A673 (cell line): Measurements from ENCODE around the gene DAPK1. TPM values are rescaled to one million over a fixed set of nuclear protein-coding genes. Genes with fewer than 3 reads are reported as not detected.

Source experiments
- BruUV-seq: library from RNA; stranded (reverse); fragments of 400-500 nt; replicated peaks from 2 replicates; lab custom pipeline; 2021; lab: Mats Ljungman, UMichigan
- CTCF ChIA-PET: fragments of 300-600 bp; sonication (Branson Sonifier 250); formaldehyde crosslinking; loops from one replicate; lab custom pipeline; 2022; ENCODE audit warnings: antibody characterized with exemption; lab: Charles Lee
- POLR2A ChIA-PET: fragments of 300-600 bp; sonication (Branson Sonifier 250); formaldehyde crosslinking; loops from one replicate; lab custom pipeline; 2022; ENCODE audit warnings: antibody characterized with exemption; ENCODE audit not compliant: low non-redundant PET; lab: Charles Lee
- DNase-seq: peaks from one replicate; pipeline ENCODE4 v3.0.0-alpha.2; 2015; ENCODE audit warnings: low spot score
- H3K27ac ChIP-seq: fragments of 200-600 bp; sonication (generic); 2 replicates; pipeline ENCODE4 v1.5.1; 2016; ENCODE audit warnings: mixed run types, low read depth, mild to moderate bottlenecking, mixed read lengths, antibody characterized with exemption, low read length; ENCODE audit not compliant: poor library complexity, severe bottlenecking
- H3K27me3 ChIP-seq: fragments of 200-600 bp; sonication (generic); replicated peaks from 2 replicates; pipeline ENCODE4 v1.6.1; 2017; ENCODE audit warnings: mixed run types, low read depth, mild to moderate bottlenecking, mixed read lengths, antibody characterized with exemption, low read length; ENCODE audit not compliant: insufficient read depth, poor library complexity
- H3K36me3 ChIP-seq: fragments of 200-600 bp; sonication (generic); 2 replicates; pipeline ENCODE4 v1.6.1; 2016; ENCODE audit warnings: mixed run types, mild to moderate bottlenecking, mixed read lengths, antibody characterized with exemption, low read length; ENCODE audit not compliant: insufficient read depth, poor library complexity, severe bottlenecking
- H3K4me1 ChIP-seq: fragments of 200-600 bp; sonication (generic); 2 replicates; pipeline ENCODE4 v1.6.1; 2017; ENCODE audit warnings: mixed run types, mild to moderate bottlenecking, mixed read lengths, antibody characterized with exemption, low read length; ENCODE audit not compliant: insufficient read depth, poor library complexity, severe bottlenecking
- H3K4me3 ChIP-seq: fragments of 200-600 bp; sonication (generic); 2 replicates; pipeline ENCODE4 v1.5.1; 2016; ENCODE audit warnings: low read depth, mixed run types, mild to moderate bottlenecking, mixed read lengths, low read length; ENCODE audit not compliant: poor library complexity, severe bottlenecking
- H3K9me3 ChIP-seq: fragments of 200-600 bp; sonication (generic); 2 replicates; pipeline ENCODE4 v1.6.1; 2016; ENCODE audit warnings: mixed run types, low read depth, mild to moderate bottlenecking, mixed read lengths, antibody characterized with exemption, low read length; ENCODE audit not compliant: poor library complexity, severe bottlenecking
- CTCF ChIP-seq: fragments of 300-800, 200-600 bp; sonication (generic); conservative IDR thresholded peaks from 2 replicates; pipeline ENCODE4 v1.5.1; 2017; ENCODE audit warnings: low read depth, mild to moderate bottlenecking, antibody characterized with exemption, low read length, moderate library complexity, mixed read lengths
- EZH2 ChIP-seq: fragments of 200-600 bp; sonication (generic); IDR thresholded peaks from 2 replicates; pipeline ENCODE4 v1.6.1; 2017; ENCODE audit warnings: borderline replicate concordance, low read depth, mild to moderate bottlenecking, mixed read lengths, antibody characterized with exemption, low read length; ENCODE audit not compliant: poor library complexity, severe bottlenecking
- intact Hi-C: fragments of 100-400 bp; cut with micrococcal nuclease; formaldehyde crosslinking; loops from one replicate; pipeline ENCODE4 v1.10.0; 2022; ENCODE audit not compliant: unreplicated experiment
- total RNA-seq: library from RNA; stranded (reverse); gene quantifications from 2 replicates; pipeline ENCODE4 v1.2.3, GENCODE V29; 2021

Gene DAPK1
- total RNA-seq, 1 experiment from 2014 or later: 380 TPM

DNA sequence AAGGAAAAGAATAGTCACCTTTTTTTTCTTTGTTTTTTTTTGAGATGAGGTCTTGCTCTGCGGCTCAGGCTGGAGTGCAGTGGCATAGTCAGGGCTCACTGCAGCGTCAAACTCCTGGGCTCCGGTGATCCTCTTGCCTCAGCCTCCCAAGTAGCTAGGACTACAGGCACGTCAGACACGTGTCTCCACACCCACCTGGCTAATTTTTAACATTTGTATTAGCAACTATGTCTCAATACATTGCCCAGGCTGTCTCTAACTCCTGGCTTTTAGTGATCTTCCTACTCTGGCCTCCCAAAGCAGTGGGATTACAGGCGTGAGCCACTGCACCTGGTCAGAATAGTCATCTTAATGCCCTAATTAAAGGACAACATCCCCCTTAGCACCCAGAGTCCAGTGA lies 173.8 kb downstream of the DAPK1 start:
- intact Hi-C loops: no loop called here
- ChIA-PET CTCF (no interaction called here), POLR2A (no interaction called here)
- H3K4me3 ChIP-seq: no peak overlapping the region
- peaks cover 4% of the 10 kb centered on the region for H3K4me1 ChIP-seq
- no peak for TF ChIP-seq CTCF
- no peak for TF ChIP-seq EZH2
- H3K36me3 ChIP-seq: peaks cover 85% of the 10 kb centered on the region
- DNase-seq: no peak
- BruUV-seq: no TSS peak
- H3K27me3 ChIP-seq: no peaks in the 10 kb centered on the region
- no peak overlapping the region for H3K27ac ChIP-seq
- H3K9me3 ChIP-seq: peaks cover 5% of the 10 kb centered on the region

- Histone ChIP-seq H3K4me3 (no peak overlapping the region), H3K9me3 (peaks cover under 1% of the 10 kb centered on the region), H3K36me3 (peaks cover 80% of the 10 kb centered on the region), H3K4me1 (peaks cover 7% of the 10 kb centered on the region), H3K27me3 (no peaks in the 10 kb centered on the region), H3K27ac (no peak overlapping the region)
- intact Hi-C loops: no loop called here
- POLR2A ChIA-PET: no interaction called here
- CTCF ChIA-PET: no interaction called here
- no TSS peak for BruUV-seq
- no peak for DNase-seq
- TF ChIP-seq EZH2 (no peak), CTCF (no peak)
These were observed 174.3 kb downstream of the DAPK1 start for GRCh38 chr9:87671925-87672324.

DNA sequence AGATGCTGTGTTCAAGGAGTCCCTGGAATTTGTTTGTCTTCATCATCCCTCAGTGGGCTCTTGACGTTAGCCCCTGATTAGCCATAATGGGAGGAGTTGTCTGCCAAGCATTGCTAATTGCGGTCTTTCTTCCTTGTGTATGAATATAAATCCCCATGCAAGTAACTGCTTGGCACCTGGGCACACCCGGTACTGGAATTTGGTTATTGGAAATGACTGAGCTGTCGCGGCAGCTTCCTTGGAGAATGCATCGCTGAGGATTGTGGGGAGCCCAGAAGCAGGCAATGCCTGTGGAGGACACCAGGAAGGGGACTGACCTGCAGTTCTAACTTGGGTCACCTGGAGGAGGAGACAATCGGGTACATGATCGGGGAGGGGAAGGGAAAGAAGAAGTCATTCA lies 174.9 kb downstream of the DAPK1 start:
- H3K4me1 ChIP-seq: peaks cover 7% of the 10 kb centered on the region
- H3K4me3 ChIP-seq: no peak overlapping the region
- DNase-seq: no peak
- CTCF ChIA-PET: no interaction called here
- TF ChIP-seq CTCF (no peak), EZH2 (no peak)
- H3K9me3 ChIP-seq: no peaks in the 10 kb centered on the region
- no TSS peak for BruUV-seq
- intact Hi-C loops: no loop called here
- H3K27ac ChIP-seq: no peak overlapping the region
- POLR2A ChIA-PET: no interaction called here
- peaks cover 80% of the 10 kb centered on the region for H3K36me3 ChIP-seq
- no peaks in the 10 kb centered on the region for H3K27me3 ChIP-seq
